Natural killer cell (primary cell): ENCODE results near the gene ATP2C1. TPM values are rescaled to one million over a fixed set of nuclear protein-coding genes. Genes with fewer than 3 reads are reported as not detected.
"Not testable (repeated sequence)": the region's sequence is repeated elsewhere in the genome, so short reads cannot be mapped to it uniquely, and the experiment has no call there.

Source experiments
- ATAC-seq, 3 donors: fragments of 150-1000 bp in 2 of 3; fragments of 200-7000 bp in 1 of 3; cut with Tn5 transposase; 1 replicate in 1 of 3; 2 replicates in 2 of 3; pipeline ENCODE4 v1.10.0; 2021; ENCODE audit warnings: mild to moderate bottlenecking in 2 of 3, moderate library complexity in 2 of 3
- DNase-seq, 2 donors: peaks; one replicate each; pipeline versions ENCODE4 v3.0.0 to v3.0.0-alpha.2; 2013 to 2021; ENCODE audit warnings: mixed read lengths in 1 of 2
- H3K27ac ChIP-seq: one replicate; pipeline ENCODE4 v1.5.1; 2013; ENCODE audit warnings: mild to moderate bottlenecking, low read length
- H3K27me3 ChIP-seq: one replicate; pipeline ENCODE4 v1.6.1; 2013; ENCODE audit warnings: low read length; ENCODE audit not compliant: control insufficient read depth, insufficient read depth
- H3K36me3 ChIP-seq: one replicate; pipeline ENCODE4 v1.6.1; 2013; ENCODE audit warnings: low read length; ENCODE audit not compliant: control insufficient read depth, insufficient read depth
- H3K4me1 ChIP-seq: one replicate; pipeline ENCODE4 v1.6.1; 2013; ENCODE audit warnings: low read length; ENCODE audit not compliant: control insufficient read depth, insufficient read depth
- H3K4me3 ChIP-seq: one replicate; pipeline ENCODE4 v1.5.1; 2013; ENCODE audit warnings: low read length
- H3K9me3 ChIP-seq: one replicate; pipeline ENCODE4 v1.6.1; 2013; ENCODE audit warnings: low read length; ENCODE audit not compliant: control insufficient read depth, insufficient read depth
- H3K27ac Mint-ChIP-seq, 2 donors: one replicate each; pipeline ENCODE4 v1.8.0; 2022; ENCODE audit warnings: mild to moderate bottlenecking in 2 of 2, mixed read lengths in 2 of 2, moderate library complexity in 1 of 2
- H3K27me3 Mint-ChIP-seq, 2 donors: one replicate each; pipeline ENCODE4 v1.8.0; 2022; ENCODE audit warnings: low read depth in 2 of 2, mixed read lengths in 2 of 2
- H3K36me3 Mint-ChIP-seq: one replicate; pipeline ENCODE4 v1.8.0; 2022; ENCODE audit warnings: mixed read lengths
- H3K4me1 Mint-ChIP-seq, 2 donors: one replicate each; pipeline ENCODE4 v1.8.0; 2022; ENCODE audit warnings: mixed read lengths in 2 of 2
- H3K4me3 Mint-ChIP-seq: one replicate; pipeline ENCODE4 v1.8.0; 2022; ENCODE audit warnings: mild to moderate bottlenecking, moderate library complexity, mixed read lengths
- H3K9me3 Mint-ChIP-seq, 2 donors: one replicate each; pipeline ENCODE4 v1.8.0; 2022; ENCODE audit warnings: mixed read lengths in 2 of 2
- whole genome bisulfite sequencing: methylation state at CpG from one replicate; pipeline ENCODE4 v1.1.7; 2013; ENCODE audit warnings: missing lambda C conversion rate; ENCODE audit not compliant: insufficient coverage; 5-methylcytosine and 5-hydroxymethylcytosine counted together
- intact Hi-C: fragments of 100-400 bp; cut with micrococcal nuclease; formaldehyde crosslinking; loops from one replicate; pipeline ENCODE4 v1.14.2; 2022
- total RNA-seq, 4 donors: library from RNA; stranded (reverse); fragments of 120-200 nt in 1 of 4; gene quantifications; one replicate each; pipeline versions ENCODE4 v1.2.3 to v1.2.4, GENCODE V29; 2013 to 2022
- TF ChIP-seq, protein P1 (sequence below): fragments of 200-600 bp; IDR thresholded peaks from one replicate; pipeline ENCODE4 v1.8.0; 2022; ENCODE audit warnings: antibody characterized with exemption

Gene ATP2C1
- total RNA-seq, 3 donors from 2014 or later (not counting 1 experiment from before 2014, with no cell fraction given) = 58.8 to 72.9 (median 60.6) TPM

DNA sequence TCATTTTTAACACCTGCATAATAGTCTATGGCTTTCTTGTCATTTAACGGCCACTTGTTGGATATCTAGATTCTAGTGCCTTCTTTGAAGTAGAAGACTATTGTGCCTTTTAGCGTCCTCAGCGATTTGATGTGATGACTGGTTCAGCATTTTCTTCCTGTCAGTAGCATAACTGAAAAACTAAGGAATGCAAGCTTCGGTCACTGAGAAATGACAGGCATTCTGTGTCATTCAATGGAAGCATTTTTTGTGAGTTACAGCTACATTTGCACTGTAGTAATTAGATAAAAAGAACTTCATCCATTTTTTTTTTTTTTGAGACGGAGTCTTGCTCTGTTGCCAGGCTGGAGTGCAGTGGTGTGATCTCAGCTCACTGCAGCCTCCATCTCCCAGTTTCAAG is 143.1 kb downstream of the ATP2C1 start:
- no peak for DNase-seq
- peaks cover 6 to 13% of the 10 kb centered on the region in 2 donors for H3K4me1 Mint-ChIP-seq
- H3K36me3 ChIP-seq = no peaks in the 10 kb centered on the region
- no peaks in the 10 kb centered on the region for H3K27me3 ChIP-seq
- H3K36me3 Mint-ChIP-seq = no peaks in the 10 kb centered on the region
- no peak overlapping the region for H3K4me3 ChIP-seq
- TF ChIP-seq, protein P1, sequence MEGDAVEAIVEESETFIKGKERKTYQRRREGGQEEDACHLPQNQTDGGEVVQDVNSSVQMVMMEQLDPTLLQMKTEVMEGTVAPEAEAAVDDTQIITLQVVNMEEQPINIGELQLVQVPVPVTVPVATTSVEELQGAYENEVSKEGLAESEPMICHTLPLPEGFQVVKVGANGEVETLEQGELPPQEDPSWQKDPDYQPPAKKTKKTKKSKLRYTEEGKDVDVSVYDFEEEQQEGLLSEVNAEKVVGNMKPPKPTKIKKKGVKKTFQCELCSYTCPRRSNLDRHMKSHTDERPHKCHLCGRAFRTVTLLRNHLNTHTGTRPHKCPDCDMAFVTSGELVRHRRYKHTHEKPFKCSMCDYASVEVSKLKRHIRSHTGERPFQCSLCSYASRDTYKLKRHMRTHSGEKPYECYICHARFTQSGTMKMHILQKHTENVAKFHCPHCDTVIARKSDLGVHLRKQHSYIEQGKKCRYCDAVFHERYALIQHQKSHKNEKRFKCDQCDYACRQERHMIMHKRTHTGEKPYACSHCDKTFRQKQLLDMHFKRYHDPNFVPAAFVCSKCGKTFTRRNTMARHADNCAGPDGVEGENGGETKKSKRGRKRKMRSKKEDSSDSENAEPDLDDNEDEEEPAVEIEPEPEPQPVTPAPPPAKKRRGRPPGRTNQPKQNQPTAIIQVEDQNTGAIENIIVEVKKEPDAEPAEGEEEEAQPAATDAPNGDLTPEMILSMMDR = no peak
- WGBS = 97% methylated on average over 4 of the region's 5 CpGs
- no peaks in the 10 kb centered on the region for H3K27me3 Mint-ChIP-seq
- no peak for ATAC-seq
- peaks cover 4% of the 10 kb centered on the region for H3K4me1 ChIP-seq
- H3K27ac ChIP-seq = no peak overlapping the region
- no peaks in the 10 kb centered on the region for H3K9me3 Mint-ChIP-seq
- H3K9me3 ChIP-seq = no peaks in the 10 kb centered on the region
- intact Hi-C loops = no loop called here
- H3K27ac Mint-ChIP-seq = no peak overlapping the region
- no peak overlapping the region for H3K4me3 Mint-ChIP-seq

DNA sequence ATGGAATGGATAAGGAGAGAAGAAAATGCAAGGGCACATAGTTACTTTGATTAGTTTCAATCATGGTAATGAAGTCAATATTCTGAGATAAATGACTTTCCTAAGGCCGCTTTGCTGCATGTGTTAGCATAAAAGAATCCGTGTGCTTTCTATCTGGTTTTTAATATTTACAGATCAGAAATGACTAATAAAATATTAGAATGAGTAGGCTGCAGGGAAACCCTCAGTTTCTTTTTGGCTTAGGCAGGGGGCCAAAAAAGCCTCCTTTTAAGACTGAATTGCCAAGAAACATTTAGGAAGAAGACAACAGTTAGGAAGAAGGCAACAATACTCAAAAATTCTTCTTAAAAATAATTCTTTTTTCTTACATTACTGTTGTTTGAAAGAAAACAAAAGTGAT is 144.4 kb downstream of the ATP2C1 start:
- WGBS = 100% methylated on average over 1 of the region's 2 CpGs
- H3K27me3 Mint-ChIP-seq = no peaks in the 10 kb centered on the region
- H3K4me1 Mint-ChIP-seq = peaks cover 20% of the 10 kb centered on the region in 2 donors
- H3K36me3 Mint-ChIP-seq = peaks cover 4% of the 10 kb centered on the region
- no peak overlapping the region for H3K27ac Mint-ChIP-seq
- no peak for ATAC-seq
- no peaks in the 10 kb centered on the region for H3K9me3 ChIP-seq
- no peak overlapping the region for H3K4me3 Mint-ChIP-seq
- H3K4me3 ChIP-seq = no peak overlapping the region
- no peaks in the 10 kb centered on the region for H3K36me3 ChIP-seq
- no peak for DNase-seq
- no peaks in the 10 kb centered on the region for H3K27me3 ChIP-seq
- no peak overlapping the region for H3K27ac ChIP-seq
- peaks cover 14% of the 10 kb centered on the region for H3K4me1 ChIP-seq
- intact Hi-C loops = no loop called here
- TF ChIP-seq, protein P1 = no peak
- peaks cover 2% of the 10 kb centered on the region in 2 donors for H3K9me3 Mint-ChIP-seq

DNA sequence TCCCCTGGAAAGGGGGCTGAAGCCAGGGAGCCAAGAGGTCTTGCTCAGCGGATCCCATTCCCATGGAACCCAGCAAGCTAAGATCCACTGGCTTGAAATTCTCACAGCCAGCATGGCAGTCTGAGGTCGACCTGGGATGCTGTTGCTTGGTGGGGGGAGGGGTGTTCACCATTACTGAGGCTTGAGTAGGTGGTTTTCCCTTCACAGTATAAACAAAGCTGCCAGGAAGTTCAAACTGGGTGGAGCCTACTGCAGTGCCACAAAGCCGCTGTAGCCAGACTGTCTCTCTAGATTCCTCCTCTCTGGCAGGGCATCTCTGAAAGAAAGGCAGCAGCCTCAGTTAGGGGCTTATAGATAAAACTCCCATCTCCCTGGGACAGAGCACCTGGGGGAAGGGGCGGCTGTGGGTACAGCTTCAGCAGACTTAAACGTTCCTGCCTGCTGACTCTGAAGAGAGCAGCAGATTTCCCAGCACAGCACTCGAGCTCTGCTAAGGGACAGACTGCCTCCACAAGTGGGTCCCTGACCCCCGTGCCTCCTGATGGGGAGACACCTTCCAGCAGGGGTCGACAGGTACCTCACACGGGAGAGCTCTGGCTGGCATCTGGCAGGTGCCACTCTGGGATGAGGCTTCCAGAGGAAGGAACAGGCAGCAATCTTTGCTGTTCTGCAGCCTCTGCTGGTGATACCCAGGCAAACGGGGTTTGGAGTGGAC is 148.5 kb downstream of the ATP2C1 start:
- H3K9me3 ChIP-seq, H3K27me3 Mint-ChIP-seq, H3K27me3 ChIP-seq, intact Hi-C loops, H3K36me3 ChIP-seq, H3K4me3 Mint-ChIP-seq, H3K4me3 ChIP-seq: not testable (repeated sequence)
- Mint-ChIP-seq H3K36me3 (peaks cover 44% of the 10 kb centered on the region), H3K4me1 (peaks cover 24 to 25% of the 10 kb centered on the region in 2 donors), H3K9me3 (peaks cover 16 to 27% of the 10 kb centered on the region in 2 donors), H3K27ac (peak overlapping the region; percentile 54 to 60)
- 58% methylated on average over 10 of the region's 10 CpGs for WGBS
- H3K27ac ChIP-seq = peak overlapping the region; percentile 54
- peaks cover 16% of the 10 kb centered on the region for H3K4me1 ChIP-seq
- DNase-seq (peak; percentile 22 to 67), ATAC-seq (peak; percentile 55 to 84 (median 81))

DNA sequence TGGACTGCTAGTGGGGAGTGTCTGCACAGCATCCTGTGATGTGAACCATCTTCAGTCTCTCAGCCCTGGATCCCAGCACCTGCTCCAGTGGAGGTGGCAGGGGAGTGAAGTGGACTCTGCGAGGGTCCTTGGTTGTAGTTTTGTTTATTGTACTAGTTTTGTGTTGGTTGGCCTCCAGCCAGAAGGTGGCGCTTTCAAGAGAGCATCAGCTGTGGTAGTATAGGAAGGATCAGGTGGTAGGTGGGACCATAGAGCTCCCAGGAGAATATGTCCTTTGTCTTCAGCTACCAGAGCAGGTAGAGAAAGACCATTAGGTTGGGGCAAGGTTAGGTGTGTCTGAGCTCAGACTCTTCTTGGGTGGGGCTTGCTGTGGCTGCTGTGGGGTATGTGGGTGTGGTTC is 153.7 kb downstream of the ATP2C1 start:
- DNase-seq (no peak), ATAC-seq (no peak)
- no peak overlapping the region for H3K4me3 ChIP-seq
- Mint-ChIP-seq H3K4me3 (no peak overlapping the region), H3K27ac (no peak overlapping the region), H3K36me3 (peaks cover 44% of the 10 kb centered on the region), H3K9me3 (peaks cover 16 to 27% of the 10 kb centered on the region in 2 donors), H3K27me3 (no peaks in the 10 kb centered on the region), H3K4me1 (peaks cover 11 to 22% of the 10 kb centered on the region in 2 donors)
- H3K27ac ChIP-seq = no peak overlapping the region
- H3K36me3 ChIP-seq = no peaks in the 10 kb centered on the region
- 97% methylated on average over 2 of the region's 2 CpGs for WGBS
- peaks cover 7% of the 10 kb centered on the region for H3K4me1 ChIP-seq
- H3K27me3 ChIP-seq = no peaks in the 10 kb centered on the region
- H3K9me3 ChIP-seq = no peaks in the 10 kb centered on the region
- intact Hi-C loops = no loop called here
- TF ChIP-seq, protein P1 = no peak
